HG03103 (cell line): ENCODE results near the gene TRAF6.
"Not testable (repeated sequence)": the region's sequence is repeated elsewhere in the genome, so short reads cannot be mapped to it uniquely, and the experiment has no call there.

Experiments
- ATAC-seq: cut with Tn5 transposase; IDR thresholded peaks from one replicate; pipeline ENCODE4 v1.9.1; 2021; ENCODE audit warnings: low read depth; ENCODE audit not compliant: unreplicated experiment

Gene TRAF6

DNA sequence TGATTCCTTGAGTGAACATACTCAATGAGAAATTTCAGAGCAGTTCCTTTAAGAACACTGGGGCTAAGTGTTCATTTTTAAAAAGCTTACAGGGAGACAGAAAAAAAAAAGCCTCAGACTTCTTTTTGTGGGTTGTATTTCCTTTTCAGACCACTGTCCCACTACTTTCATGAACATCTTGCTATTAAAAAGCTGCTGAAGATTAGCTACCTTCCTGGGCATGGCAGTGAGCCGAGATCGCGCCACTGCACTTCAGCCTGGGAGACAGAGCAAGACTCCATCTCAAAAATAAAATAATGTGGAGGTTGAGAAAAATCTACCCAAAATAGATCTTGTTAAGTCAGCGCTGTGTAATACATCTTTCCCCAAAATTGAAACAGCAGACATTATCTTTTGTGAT lies 10.8 kb downstream of the TRAF6 start:
- no peak for ATAC-seq

- no peak for ATAC-seq
Observed at GRCh38 chr11:36498721-36499120, 11.4 kb downstream of the TRAF6 start.

- no peak for ATAC-seq
Observed at GRCh38 chr11:36493332-36493731, 16.7 kb downstream of the TRAF6 start.

DNA sequence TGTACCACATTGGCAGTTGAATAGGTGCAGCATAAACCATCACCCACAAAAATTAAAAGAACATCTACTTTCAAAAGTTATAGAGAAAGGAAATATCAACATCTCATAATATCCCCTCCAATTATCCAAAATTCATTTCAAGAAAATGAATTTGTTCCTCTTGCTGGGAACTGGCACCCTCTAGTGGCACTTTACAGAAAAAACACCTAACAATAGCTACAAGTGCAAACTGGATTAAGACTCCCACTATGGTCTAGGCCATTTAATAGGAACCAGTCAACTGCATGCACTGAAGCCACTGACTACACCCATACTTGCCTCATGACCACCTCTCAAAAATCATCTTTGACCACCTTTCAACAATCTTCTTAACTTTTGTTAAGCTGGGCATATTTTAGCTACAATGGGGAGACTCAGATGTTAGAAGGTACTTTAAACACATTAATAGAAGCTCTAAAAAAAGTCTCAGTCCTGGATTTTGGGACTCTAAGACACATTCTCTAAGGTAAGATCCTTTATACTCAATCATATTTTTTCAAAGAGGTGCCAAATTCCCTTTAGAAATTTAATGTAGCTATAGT lies 17.3 kb downstream of the TRAF6 start:
- peak; percentile 52 for ATAC-seq

- no peak for ATAC-seq
Observed at GRCh38 chr11:36490026-36490806, 19.9 kb downstream of the TRAF6 start.

DNA sequence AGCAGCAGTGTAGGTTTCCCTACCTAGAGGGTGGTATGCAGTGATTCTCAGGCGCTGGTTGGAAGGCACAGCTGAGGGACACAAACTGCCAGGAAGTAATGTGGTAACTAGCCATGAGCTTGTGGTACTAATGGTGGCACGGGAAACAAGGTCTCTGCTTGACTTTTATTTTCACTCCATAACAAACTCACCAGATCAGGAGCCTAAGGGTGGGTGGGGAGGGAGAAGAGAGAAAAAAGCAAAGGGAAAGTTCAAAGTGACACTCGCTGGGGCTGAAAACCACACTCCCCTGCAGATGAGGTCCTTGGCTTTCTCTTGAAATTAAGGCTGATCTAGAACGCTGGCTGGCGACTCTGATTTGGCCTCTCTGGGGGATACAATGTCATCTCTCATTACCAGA lies 22.0 kb downstream of the TRAF6 start:
- ATAC-seq, result no peak

DNA sequence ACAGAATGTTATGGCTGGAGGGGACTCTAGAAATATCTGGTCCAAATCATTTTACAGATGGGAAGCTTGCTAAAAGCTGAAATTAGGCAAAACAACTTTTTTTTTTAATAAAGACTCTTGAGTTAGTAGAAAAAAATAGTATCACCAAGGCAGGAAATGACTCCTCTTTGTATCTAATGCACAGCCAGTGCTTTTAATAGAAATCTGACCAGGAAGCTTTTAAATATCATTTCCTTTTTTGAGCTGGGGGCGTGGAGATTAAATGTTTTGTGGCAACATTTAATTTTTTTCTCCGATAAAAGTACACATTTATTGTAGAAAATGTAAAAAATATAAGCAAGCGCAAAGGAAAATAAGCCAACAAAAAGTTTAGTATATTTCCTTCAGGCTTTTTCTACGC lies 22.5 kb downstream of the TRAF6 start:
- no peak for ATAC-seq

DNA sequence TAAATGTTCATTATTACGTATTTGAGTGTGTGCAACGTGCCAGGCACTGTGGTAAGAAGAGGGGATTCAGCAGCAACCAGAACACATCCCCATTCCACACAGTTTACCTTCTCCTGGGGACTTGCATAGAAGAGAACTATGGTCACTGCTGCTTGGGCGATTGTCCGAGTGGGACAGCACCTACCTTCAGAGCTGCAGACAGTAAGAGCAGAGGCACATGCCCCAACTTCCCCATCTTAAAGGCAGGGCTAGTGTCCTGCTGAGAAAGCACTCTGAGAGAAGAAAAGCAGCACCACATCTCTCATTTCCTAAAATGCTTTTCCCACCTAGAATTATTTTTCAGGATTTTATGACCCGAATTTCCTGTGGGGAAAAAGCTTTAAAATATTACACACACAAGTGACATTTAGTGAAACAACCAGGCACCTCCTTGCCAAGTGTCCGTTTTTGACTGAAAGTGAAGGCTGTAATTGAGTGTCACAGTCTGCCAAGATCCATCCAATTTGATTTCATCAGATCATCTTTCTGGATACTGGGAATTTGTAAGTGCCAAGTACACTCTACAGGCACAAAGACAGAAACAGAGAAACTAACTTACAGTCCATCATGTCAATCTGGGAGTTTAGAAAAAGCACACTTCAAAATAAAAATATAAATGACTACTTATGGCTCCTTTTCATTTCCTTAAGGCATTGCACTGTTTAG lies 24.6 kb downstream of the TRAF6 start:
- ATAC-seq, result no peak

- ATAC-seq, result not testable (repeated sequence)
Observed at GRCh38 chr11:36483042-36483441, 27.0 kb downstream of the TRAF6 start.

GRCh38 chr11:36480833-36481232 lies 29.2 kb downstream of the TRAF6 start:
- no peak for ATAC-seq

- ATAC-seq, result no peak
Observed at GRCh38 chr11:36478700-36479329, 31.3 kb downstream of the TRAF6 start.

GRCh38 chr11:36475192-36475591 lies 34.9 kb downstream of the TRAF6 start:
- no peak for ATAC-seq

- ATAC-seq, result no peak
Observed at GRCh38 chr11:36471577-36471976, 38.5 kb downstream of the TRAF6 start.

DNA sequence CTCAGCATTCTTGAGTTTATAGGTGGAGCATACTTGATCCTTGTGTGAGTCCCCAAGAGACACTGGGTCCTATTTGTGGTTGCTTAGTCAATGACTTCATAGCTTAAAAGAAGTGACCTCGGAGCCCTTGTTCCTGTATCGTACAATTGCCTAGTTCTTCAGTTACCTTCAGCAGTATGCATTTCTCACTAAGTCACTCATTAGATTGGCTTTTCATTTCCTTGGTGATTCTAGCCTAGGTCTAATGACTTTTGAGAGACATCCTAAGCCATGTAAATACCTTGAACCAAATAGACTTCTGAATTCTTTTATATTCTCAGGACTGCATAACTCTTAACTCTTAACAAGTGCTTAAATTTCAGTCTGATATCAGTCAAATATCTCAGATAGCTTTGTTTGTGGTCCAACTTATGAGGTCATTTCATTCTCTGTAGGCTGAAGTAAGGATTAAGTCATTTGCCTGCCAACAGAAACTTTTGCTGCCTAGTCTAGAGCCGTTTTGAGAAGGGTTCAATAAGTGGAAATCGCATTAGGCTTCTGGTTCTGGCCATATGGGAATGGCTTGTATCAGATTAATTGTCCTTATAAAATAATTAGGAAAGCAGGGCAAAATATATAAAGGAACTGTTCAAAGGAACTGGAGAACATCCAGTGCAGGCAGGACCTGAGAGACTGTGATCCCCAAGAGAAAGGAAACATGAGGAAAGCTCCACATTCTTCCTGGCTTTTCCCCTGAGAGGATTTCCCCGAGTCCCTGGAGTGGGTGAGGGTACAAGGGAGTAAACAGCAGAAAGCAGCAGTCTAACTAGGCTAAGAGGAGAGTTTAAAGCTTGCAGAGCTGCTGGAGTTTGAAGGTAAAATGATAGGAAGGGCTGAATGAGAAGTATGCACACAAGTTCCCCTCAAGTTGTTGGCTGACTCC lies 39.9 kb downstream of the TRAF6 start:
- ATAC-seq, result no peak

- ATAC-seq, result no peak
Observed at GRCh38 chr11:36469063-36469462, 41.0 kb downstream of the TRAF6 start.

- ATAC-seq, result no peak
Observed at GRCh38 chr11:36467916-36468315, 42.2 kb downstream of the TRAF6 start.

- ATAC-seq, result no peak
Observed at GRCh38 chr11:36467012-36467411, 43.1 kb downstream of the TRAF6 start.

GRCh38 chr11:36465449-36466163 lies 44.5 kb downstream of the TRAF6 start:
- ATAC-seq, result no peak

GRCh38 chr11:36464720-36465119 lies 45.4 kb downstream of the TRAF6 start:
- ATAC-seq, result no peak

GRCh38 chr11:36463781-36464180 lies 46.3 kb downstream of the TRAF6 start:
- no peak for ATAC-seq
